NB4 (cell line): ENCODE data around the gene CCDC178.

Source experiments
- MAX ChIP-seq: IDR thresholded peaks from 2 replicates; pipeline ENCODE4 v1.6.1; 2011; ENCODE audit warnings: low read depth, low read length
- MYC ChIP-seq: IDR thresholded peaks from 2 replicates; pipeline ENCODE4 v1.6.1; 2011; ENCODE audit warnings: low read depth, low read length
- POLR2A ChIP-seq: IDR thresholded peaks from 2 replicates; pipeline ENCODE4 v1.6.1; 2011; ENCODE audit warnings: mild to moderate bottlenecking; ENCODE audit not compliant: insufficient read length; ENCODE audit errors: extremely low read depth
- TF ChIP-seq, protein P1 (sequence below): IDR thresholded peaks from one replicate; pipeline ENCODE4 v1.5.1; 2012; ENCODE audit warnings: low read depth, low read length

DNA sequence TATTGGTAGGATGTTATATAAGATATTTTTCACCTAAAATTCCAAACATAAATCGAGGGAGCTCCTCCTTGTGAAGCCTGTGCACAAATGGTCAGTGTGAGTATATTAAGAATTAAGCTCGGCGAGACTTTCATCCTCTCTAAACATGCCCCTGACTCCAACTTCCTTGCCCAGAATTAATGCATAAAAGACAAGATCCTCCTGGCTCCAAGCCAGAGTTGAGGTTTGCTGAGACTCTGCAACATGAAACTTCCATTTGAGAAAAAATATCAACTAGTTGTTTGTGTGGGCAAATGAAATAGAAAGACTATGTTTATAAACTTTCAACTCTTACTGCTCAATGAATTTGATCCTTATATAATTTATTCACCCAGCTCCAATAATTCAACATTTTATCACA lies 68.1 kb downstream of the CCDC178 start:
- TF ChIP-seq, protein P1, sequence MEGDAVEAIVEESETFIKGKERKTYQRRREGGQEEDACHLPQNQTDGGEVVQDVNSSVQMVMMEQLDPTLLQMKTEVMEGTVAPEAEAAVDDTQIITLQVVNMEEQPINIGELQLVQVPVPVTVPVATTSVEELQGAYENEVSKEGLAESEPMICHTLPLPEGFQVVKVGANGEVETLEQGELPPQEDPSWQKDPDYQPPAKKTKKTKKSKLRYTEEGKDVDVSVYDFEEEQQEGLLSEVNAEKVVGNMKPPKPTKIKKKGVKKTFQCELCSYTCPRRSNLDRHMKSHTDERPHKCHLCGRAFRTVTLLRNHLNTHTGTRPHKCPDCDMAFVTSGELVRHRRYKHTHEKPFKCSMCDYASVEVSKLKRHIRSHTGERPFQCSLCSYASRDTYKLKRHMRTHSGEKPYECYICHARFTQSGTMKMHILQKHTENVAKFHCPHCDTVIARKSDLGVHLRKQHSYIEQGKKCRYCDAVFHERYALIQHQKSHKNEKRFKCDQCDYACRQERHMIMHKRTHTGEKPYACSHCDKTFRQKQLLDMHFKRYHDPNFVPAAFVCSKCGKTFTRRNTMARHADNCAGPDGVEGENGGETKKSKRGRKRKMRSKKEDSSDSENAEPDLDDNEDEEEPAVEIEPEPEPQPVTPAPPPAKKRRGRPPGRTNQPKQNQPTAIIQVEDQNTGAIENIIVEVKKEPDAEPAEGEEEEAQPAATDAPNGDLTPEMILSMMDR = no peak
- TF ChIP-seq POLR2A (no peak), MYC (no peak), MAX (no peak)
